ENCODE results near the gene WFDC2.

Gene WFDC2

GRCh38 chr20:45479822-45480221, 10.3 kb downstream of the WFDC2 start:
- no peak for DNase-seq (ENCODE audit: low read depth)
- no peak overlapping the region for H3K4me3 ChIP-seq (ENCODE audit: low read depth, low read length)
- TF ChIP-seq POLR2A (IDR thresholded peaks at IDR 0.05; ENCODE audit: extremely low read depth, insufficient read length): no peak
- no peak for TF ChIP-seq MYC (IDR thresholded peaks at IDR 0.05; ENCODE audit: low read depth, low read length)
- TF ChIP-seq CTCF (IDR thresholded peaks at IDR 0.05; ENCODE audit: low read depth, low read length): no peak
- no peak for TF ChIP-seq MAX (IDR thresholded peaks at IDR 0.05; ENCODE audit: low read depth, low read length)

GRCh38 chr20:45484676-45485075, 15.1 kb downstream of the WFDC2 start:
- no peak for DNase-seq (ENCODE audit: low read depth)
- no peak for TF ChIP-seq MAX (IDR thresholded peaks at IDR 0.05; ENCODE audit: low read depth, low read length)
- TF ChIP-seq POLR2A (IDR thresholded peaks at IDR 0.05; ENCODE audit: extremely low read depth, insufficient read length): no peak
- no peak for TF ChIP-seq CTCF (IDR thresholded peaks at IDR 0.05; ENCODE audit: low read depth, low read length)
- TF ChIP-seq MYC (IDR thresholded peaks at IDR 0.05; ENCODE audit: low read depth, low read length): no peak
- H3K4me3 ChIP-seq (ENCODE audit: low read depth, low read length): no peak overlapping the region

GRCh38 chr20:45485388-45485787, 15.8 kb downstream of the WFDC2 start:
- TF ChIP-seq MYC (IDR thresholded peaks at IDR 0.05; ENCODE audit: low read depth, low read length) (no peak), CTCF (IDR thresholded peaks at IDR 0.05; ENCODE audit: low read depth, low read length) (no peak), MAX (IDR thresholded peaks at IDR 0.05; ENCODE audit: low read depth, low read length) (no peak), POLR2A (IDR thresholded peaks at IDR 0.05; ENCODE audit: extremely low read depth, insufficient read length) (no peak)
- no peak for DNase-seq (ENCODE audit: low read depth)
- H3K4me3 ChIP-seq (ENCODE audit: low read depth, low read length): no peak overlapping the region

- TF ChIP-seq POLR2A (IDR thresholded peaks at IDR 0.05; ENCODE audit: extremely low read depth, insufficient read length) (no peak), CTCF (IDR thresholded peaks at IDR 0.05; ENCODE audit: low read depth, low read length) (peak; percentile 32), MAX (IDR thresholded peaks at IDR 0.05; ENCODE audit: low read depth, low read length) (no peak), MYC (IDR thresholded peaks at IDR 0.05; ENCODE audit: low read depth, low read length) (no peak)
- DNase-seq (ENCODE audit: low read depth): peak; percentile 30
- no peak overlapping the region for H3K4me3 ChIP-seq (ENCODE audit: low read depth, low read length)
Measured at GRCh38 chr20:45487231-45487635, 17.7 kb downstream of the WFDC2 start.

GRCh38 chr20:45489083-45489531, 19.6 kb downstream of the WFDC2 start:
- TF ChIP-seq MYC (IDR thresholded peaks at IDR 0.05; ENCODE audit: low read depth, low read length): no peak
- TF ChIP-seq CTCF (IDR thresholded peaks at IDR 0.05; ENCODE audit: low read depth, low read length): no peak
- no peak overlapping the region for H3K4me3 ChIP-seq (ENCODE audit: low read depth, low read length)
- DNase-seq (ENCODE audit: low read depth): no peak

- H3K4me3 ChIP-seq (ENCODE audit: low read depth, low read length): no peak overlapping the region
- DNase-seq (ENCODE audit: low read depth): peak; percentile 39
- TF ChIP-seq CTCF (IDR thresholded peaks at IDR 0.05; ENCODE audit: low read depth, low read length) (no peak), POLR2A (IDR thresholded peaks at IDR 0.05; ENCODE audit: extremely low read depth, insufficient read length) (no peak), MAX (IDR thresholded peaks at IDR 0.05; ENCODE audit: low read depth, low read length) (no peak), MYC (IDR thresholded peaks at IDR 0.05; ENCODE audit: low read depth, low read length) (no peak)
Measured at GRCh38 chr20:45495501-45495941, 26.0 kb downstream of the WFDC2 start.
